ENCODE data around the gene CD46.

DNA sequence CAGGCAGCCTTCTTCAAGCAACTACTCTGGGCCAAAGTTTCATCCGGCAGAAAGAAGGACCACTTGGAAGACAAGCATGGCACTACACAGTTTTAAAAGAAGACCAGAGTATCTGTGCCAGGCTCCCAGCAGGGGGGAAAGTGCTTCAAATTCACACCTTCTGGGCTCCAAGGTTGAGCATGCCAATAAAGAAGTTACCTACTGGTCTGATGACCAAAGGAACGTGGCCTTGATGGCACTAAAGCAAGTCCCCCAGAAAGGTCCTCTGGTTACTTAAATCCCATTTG, 73.5 kb downstream of the CD46 start:
- TF ChIP-seq RBBP5 (conservative IDR thresholded peaks at IDR 0.05) (no peak), CTCF (IDR thresholded peaks at IDR 0.05 in 2 of 3, conservative IDR thresholded peaks at IDR 0.05 in 1 of 3; ENCODE audit: control insufficient read depth in 2 of 3, extremely low read depth in 1 of 3, insufficient read depth in 1 of 3, low read depth in 3 of 3, low read length in 3 of 3) (no peak), TAF1 (IDR thresholded peaks at IDR 0.05; ENCODE audit: borderline replicate concordance, low read depth, low read length) (no peak), EP300 (IDR thresholded peaks at IDR 0.05; ENCODE audit: borderline replicate concordance in 1 of 2, control insufficient read depth in 1 of 2, low read depth in 2 of 2, low read length in 2 of 2) (no peak), GABPA (IDR thresholded peaks at IDR 0.05; ENCODE audit: low read depth) (no peak), MXI1 (IDR thresholded peaks at IDR 0.05; ENCODE audit: low read depth, low read length) (no peak), ZNF274 (IDR thresholded peaks at IDR 0.05; ENCODE audit: insufficient read depth, insufficient read length) (no peak), ATF3 (IDR thresholded peaks at IDR 0.05; ENCODE audit: borderline replicate concordance, extremely low read depth, low read depth, low read length) (no peak), MEF2A (IDR thresholded peaks at IDR 0.05; ENCODE audit: insufficient read depth, low read depth, low read length) (no peak), RFX5 (IDR thresholded peaks at IDR 0.05; ENCODE audit: low read depth, low read length) (no peak), CHD2 (IDR thresholded peaks at IDR 0.05; ENCODE audit: borderline replicate concordance, low read depth, low read length) (no peak), PAX5 (IDR thresholded peaks at IDR 0.05; ENCODE audit: borderline replicate concordance, low read depth, low read length) (no peak), POLR2A (IDR thresholded peaks at IDR 0.05; ENCODE audit: low read depth, low read length) (no peak)
